HPDE6-E6E7 (cell line): Measurements from ENCODE around the gene DAW1.
"Not testable (repeated sequence)": the region's sequence is repeated elsewhere in the genome, so short reads cannot be mapped to it uniquely, and the experiment has no call there.

ENCODE experiments used
- DNase-seq: peaks from one replicate; pipeline ENCODE4 v3.0.0; 2011; ENCODE audit warnings: missing footprints; ENCODE audit errors: extremely low spot score

The DAW1 gene

GRCh38 chr2:227871375-227871791, at the start of gene DAW1:
Gene DAW1 (plus strand): TSS chr2:227871631. CDS start chr2:227871690, 59 bp downstream.
- DNase-seq: peak; percentile 32

GRCh38 chr2:227822416-227823003, 48.9 kb upstream of the DAW1 start:
- no peak for DNase-seq

- no peak for DNase-seq
Measured at GRCh38 chr2:227823922-227824321, 47.5 kb upstream of the DAW1 start.

- DNase-seq: no peak
Measured at GRCh38 chr2:227824711-227825110, 46.7 kb upstream of the DAW1 start.

DNA sequence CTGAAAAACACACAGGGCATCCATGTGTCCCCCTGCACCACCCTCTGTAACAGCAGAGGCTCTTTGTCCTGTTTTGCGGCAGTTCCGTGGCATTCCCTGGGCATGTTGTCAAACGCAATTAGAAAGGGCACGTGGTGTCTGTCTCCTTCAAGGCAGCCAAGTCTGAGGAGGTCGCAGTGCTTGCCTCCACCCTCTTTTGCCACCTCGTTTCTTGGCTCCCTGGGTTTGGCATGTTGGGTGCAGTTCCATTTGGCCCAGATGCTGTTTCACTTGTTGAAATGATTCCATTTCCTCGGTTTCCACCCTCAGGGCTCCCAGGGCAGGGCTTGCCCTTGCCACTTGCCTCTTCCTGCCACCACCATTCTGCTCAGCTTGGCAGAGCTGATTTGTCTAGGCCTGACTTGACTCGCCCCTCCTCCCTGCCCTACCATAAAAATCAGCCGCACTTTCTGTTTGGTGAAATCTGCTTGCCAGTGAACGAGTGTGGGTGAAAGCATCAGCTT, 45.4 kb upstream of the DAW1 start:
- no peak for DNase-seq

- DNase-seq: no peak
Measured at GRCh38 chr2:227826563-227826962, 44.9 kb upstream of the DAW1 start.

- no peak for DNase-seq
Measured at GRCh38 chr2:227827143-227827542, 44.3 kb upstream of the DAW1 start.

- no peak for DNase-seq
Measured at GRCh38 chr2:227828477-227828912, 42.9 kb upstream of the DAW1 start.

- no peak for DNase-seq
Measured at GRCh38 chr2:227829337-227829736, 42.1 kb upstream of the DAW1 start.

DNA sequence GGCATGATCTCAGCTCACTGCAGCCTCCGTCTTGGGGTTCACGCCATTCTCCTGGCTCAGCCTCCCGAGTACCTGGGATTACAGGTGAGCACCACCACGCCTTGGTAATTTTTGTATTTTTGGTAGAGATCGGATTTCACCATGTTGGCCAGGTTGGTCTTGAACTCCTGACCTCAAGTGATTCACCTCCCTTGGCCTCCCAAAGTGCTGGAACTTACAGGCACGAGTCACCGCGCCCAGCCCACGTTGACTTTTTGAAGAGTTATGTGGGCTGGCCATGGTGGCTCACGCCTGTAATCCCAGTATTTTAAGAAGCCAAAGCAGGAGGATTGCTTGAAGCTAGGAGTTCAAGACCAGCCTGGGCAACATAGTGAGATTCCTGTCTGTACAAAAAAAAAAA, 37.0 kb upstream of the DAW1 start:
- no peak for DNase-seq

GRCh38 chr2:227834916-227835650, 36.3 kb upstream of the DAW1 start:
- DNase-seq: no peak

DNA sequence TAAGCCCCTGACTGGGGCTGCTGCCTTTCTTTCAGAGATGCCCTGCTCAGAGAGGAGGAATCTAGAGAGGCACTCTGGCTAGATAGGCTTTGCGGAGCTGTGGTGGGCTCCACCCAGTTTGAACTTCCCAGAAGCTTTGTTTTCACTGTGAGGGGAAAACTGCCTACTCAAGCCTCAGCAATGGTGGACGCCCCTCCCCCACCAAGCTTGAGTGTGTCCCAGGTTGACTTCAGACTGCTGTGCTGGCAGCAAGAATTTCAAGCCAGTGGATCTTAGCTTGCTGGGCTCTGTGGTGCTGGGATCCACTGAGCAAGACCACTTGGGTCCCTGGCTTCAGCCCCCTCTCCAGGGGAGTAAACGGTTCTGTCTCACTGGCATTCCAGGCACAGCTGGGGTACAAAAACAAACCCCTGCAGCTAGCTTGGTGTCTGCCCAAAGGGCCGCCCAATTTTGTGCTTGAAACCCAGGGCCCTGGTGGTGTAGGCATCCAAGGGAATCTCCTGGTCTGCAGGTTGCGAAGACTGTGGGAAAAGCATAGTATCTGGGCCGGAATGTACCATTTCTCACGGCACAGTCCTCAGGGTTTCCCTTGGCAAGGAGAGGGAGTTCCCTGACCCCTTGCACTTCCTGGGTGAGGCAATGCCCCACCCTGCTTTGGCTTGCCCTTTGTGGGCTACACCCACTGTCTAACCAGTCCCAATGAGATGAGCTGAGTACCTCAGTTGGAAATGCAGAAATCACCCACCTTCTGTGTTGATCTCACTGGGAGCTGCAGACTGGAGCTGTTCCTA, 31.9 kb upstream of the DAW1 start:
- DNase-seq: not testable (repeated sequence)

- no peak for DNase-seq
Measured at GRCh38 chr2:227846831-227847230, 24.6 kb upstream of the DAW1 start.

GRCh38 chr2:227848146-227848545, 23.3 kb upstream of the DAW1 start:
- no peak for DNase-seq

DNA sequence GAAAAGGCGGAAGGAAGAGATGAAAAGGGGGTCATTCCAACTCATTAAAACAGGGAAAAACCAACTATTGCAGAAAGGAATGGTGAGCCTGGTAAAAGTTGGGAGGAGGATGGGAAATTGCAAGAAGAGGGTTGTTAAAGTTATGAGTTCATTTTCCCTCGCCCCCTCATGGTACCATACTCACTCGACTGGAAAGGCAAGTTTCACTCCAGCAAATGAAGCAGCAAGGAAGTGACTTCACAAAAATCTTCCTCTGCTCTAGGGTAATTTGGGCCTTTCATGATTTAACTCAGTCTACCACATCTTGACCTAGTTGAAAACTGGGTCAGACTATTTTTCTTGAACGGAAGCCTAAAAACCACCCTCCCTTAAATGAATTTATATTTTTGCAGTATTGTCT, 22.8 kb upstream of the DAW1 start:
- peak; percentile 22 for DNase-seq

DNA sequence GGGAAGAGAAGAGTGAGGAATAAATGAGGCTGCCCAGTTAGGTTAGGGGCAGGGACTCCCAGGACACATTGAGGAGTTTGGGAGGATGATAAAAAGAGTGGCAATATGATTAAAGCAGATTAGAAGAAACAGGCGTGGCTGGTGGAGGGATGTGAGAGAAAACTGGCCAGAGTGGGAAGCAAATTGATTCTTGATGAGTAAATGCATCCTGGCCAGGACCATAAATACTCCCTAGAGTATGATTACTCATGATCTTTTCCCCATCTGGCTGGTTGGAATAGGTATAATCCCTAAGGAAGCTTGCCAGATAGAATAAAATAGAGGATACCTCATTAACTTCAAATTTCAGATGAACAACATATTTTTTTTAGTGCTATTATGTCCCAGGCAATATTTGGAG, 21.5 kb upstream of the DAW1 start:
- no peak for DNase-seq

DNA sequence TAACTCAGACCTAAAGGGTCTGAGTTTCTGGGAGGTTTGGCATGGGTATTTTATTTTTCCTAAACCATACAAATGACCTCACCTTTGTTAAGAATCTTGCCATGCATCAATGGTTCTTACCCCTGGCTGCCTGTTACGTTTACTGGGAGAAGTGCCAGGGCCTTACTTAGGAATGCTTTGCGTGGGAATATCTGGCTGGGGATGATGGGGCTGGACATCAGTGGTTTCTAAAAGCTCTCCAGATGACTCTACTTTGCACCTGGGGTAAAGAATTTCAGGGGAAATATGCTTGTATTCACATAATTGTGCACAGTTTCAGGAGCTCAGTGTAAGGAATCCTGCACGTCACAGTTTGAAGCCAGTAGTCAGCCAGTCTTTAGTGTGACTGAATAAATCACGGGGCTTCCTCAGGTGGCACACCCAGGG, 18.2 kb upstream of the DAW1 start:
- no peak for DNase-seq

GRCh38 chr2:227853765-227854271, 17.6 kb upstream of the DAW1 start:
- DNase-seq: no peak

- no peak for DNase-seq
Measured at GRCh38 chr2:227855440-227855839, 16.0 kb upstream of the DAW1 start.

DNA sequence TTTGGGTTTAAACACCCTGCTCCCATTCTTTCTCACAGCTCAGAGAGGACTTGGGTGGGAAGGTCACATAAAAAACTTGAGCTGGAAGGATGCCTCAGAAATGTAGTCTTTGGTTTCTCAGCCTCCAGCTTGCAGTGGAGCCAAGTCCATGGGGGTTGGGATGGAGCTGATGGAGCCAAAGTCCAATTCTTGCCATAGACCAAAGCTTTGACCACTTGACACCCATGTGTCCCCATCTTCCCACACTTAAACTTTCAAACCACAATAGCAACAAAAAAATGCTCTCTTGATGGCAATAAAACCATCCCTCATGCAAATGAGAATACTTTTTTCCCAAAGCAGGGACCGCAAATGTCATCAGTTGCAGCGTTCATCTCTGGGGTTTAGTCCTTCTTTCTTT, 14.7 kb upstream of the DAW1 start:
- DNase-seq: no peak

- DNase-seq: no peak
Measured at GRCh38 chr2:227860221-227860641, 11.2 kb upstream of the DAW1 start.

GRCh38 chr2:227861011-227861410, 10.4 kb upstream of the DAW1 start:
- no peak for DNase-seq
